Measurements from ENCODE around the gene HOXD9. TPM values are rescaled to one million over a fixed set of nuclear protein-coding genes. Genes with fewer than 3 reads are reported as not detected.

Gene HOXD9
- total and polyA plus RNA-seq, 10 donors, result 1.1 to 4.0 (median 2.6) TPM

DNA sequence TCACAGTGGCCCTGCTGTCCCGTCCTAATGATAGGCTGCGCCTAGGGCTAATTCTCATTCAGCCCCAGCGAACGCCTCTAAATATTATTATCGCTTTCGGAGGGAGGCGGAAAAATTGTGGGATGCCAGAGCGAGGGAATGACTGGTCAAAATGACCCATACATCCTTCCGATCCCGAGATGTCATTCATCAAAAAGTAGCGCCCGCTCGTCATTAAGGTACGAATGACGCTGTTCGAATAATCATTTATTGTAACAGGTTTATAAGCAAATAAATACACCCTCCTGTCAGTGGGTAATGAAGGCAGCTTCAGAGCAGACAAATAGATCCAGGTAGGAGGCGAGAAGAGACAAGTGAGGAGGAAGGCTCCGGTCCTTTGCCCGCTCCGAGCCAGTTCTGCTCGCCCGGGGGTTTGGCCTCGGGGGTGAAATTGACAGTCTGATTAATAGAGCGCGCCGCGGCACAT, 38.7 kb upstream of the HOXD9 start, which contains the start of gene EVX2:
Gene EVX2, minus strand, starts transcription at position 167 of the 466 bp plus-strand sequence. CDS start 186 bp downstream, outside the sequence.
- intact Hi-C loops (cut with DNase I; ENCODE audit: low total_unique reads), result no loop called here
- Histone ChIP-seq H3K27me3 (replicated peaks in 1 of 7) (peaks cover 33 to 100% (median 100%) of the 10 kb centered on the region in 7 donors), H3K4me1 (peaks cover 4 to 77% (median 46%) of the 10 kb centered on the region in 6 donors)

DNA sequence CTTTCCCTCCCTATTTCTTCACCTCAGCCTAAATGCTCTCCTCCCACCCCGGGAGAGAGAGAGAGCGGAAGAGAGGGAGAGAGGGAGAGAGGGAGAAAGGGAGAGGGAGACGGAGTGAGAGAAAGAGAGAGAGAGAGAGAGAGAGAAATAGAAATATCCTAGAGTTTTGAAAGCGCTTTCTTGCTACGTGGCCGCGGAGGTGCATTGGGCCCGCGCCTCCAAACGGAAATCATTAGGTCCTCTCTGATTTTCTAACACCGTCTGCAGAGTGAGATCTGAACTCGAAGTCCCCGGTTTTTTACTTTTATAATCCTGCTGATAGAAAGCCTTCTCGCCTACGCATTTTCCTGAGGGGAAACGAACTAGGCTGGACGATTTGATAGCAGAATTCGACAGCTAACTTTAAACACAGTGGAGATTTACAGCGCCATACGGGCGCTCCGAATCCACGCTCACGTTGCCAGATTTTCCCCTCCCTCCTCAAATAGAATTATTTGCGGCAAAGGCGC, 37.9 kb upstream of the HOXD9 start:
- WGBS, 5 donors, result 3 to 9% (median 6%) methylated on average over 26 of the region's 26 CpGs
- Histone ChIP-seq H3K27ac (no peak overlapping the region), H3K4me1 (peaks cover 4 to 69% (median 39%) of the 10 kb centered on the region in 6 donors), H3K4me3 (no peak overlapping the region), H3K27me3 (replicated peaks in 1 of 7) (peaks cover 34 to 100% (median 100%) of the 10 kb centered on the region in 7 donors), H3K36me3 (peaks cover 0 to 3% (median 0%) of the 10 kb centered on the region in 6 donors), H3K9me3 (peaks cover 0 to 47% (median 4%) of the 10 kb centered on the region in 8 donors)
- intact Hi-C loops (cut with DNase I; ENCODE audit: low total_unique reads), result loop anchor here (5.0 kb wide), 1 partner anchor 717 kb away; no protein-coding TSS in a partner anchor
- no peak for TF ChIP-seq CTCF (IDR thresholded peaks at IDR 0.05 in 8 of 11, conservative IDR thresholded peaks at IDR 0.05 in 3 of 11)
- no peak for TF ChIP-seq POLR2AphosphoS5 (IDR thresholded peaks at IDR 0.05)
- no peak for DNase-seq

More for the DNA sequence above, 38.7 kb upstream of the HOXD9 start, which contains the start of gene EVX2:
- Histone ChIP-seq H3K36me3 (peaks cover 0 to 3% (median 0%) of the 10 kb centered on the region in 6 donors), H3K27ac (no peak within 1 kb of the TSS), H3K9me3 (peaks cover 0 to 53% (median 4%) of the 10 kb centered on the region in 8 donors), H3K4me3 (peak within 1 kb of the TSS in 1 of 8 donors; percentile 25)
- WGBS, 5 donors, result 13 to 19% (median 17%) methylated on average over 27 of the region's 27 CpGs
- no peak for TF ChIP-seq POLR2AphosphoS5 (IDR thresholded peaks at IDR 0.05)
- TF ChIP-seq CTCF (IDR thresholded peaks at IDR 0.05 in 8 of 11, conservative IDR thresholded peaks at IDR 0.05 in 3 of 11), result no peak
- no peak for TF ChIP-seq POLR2A (IDR thresholded peaks at IDR 0.05)
- no peak for DNase-seq

GRCh38 chr2:176085120-176085788, 37.3 kb upstream of the HOXD9 start:
- Histone ChIP-seq H3K36me3 (peaks cover 0 to 3% (median 0%) of the 10 kb centered on the region in 6 donors), H3K27ac (no peak overlapping the region), H3K9me3 (peaks cover 0 to 41% (median 4%) of the 10 kb centered on the region in 8 donors), H3K4me1 (peaks cover 4 to 65% (median 35%) of the 10 kb centered on the region in 6 donors), H3K27me3 (replicated peaks in 1 of 7) (peaks cover 32 to 100% (median 100%) of the 10 kb centered on the region in 7 donors), H3K4me3 (peak overlapping the region in 1 of 8 donors; percentile 5)
- intact Hi-C loops (cut with DNase I; ENCODE audit: low total_unique reads), result loop anchor here (5.0 kb wide), 1 partner anchor 718 kb away; no protein-coding TSS in a partner anchor
- WGBS, 5 donors, result 6 to 12% (median 7%) methylated on average over 40 of the region's 40 CpGs
- TF ChIP-seq POLR2AphosphoS5 (IDR thresholded peaks at IDR 0.05) (no peak), CTCF (IDR thresholded peaks at IDR 0.05 in 8 of 11, conservative IDR thresholded peaks at IDR 0.05 in 3 of 11) (no peak), POLR2A (IDR thresholded peaks at IDR 0.05) (no peak)
- DNase-seq, result no peak

Data from spleen (tissue), 11 donors.